Loucy (cell line): ENCODE results near the gene PARVB.

Experiments
- H2AFZ ChIP-seq: fragments of 200-600 bp; sonication (generic); 2 replicates; pipeline ENCODE4 v1.6.0; 2016; ENCODE audit warnings: antibody characterized with exemption, mild to moderate bottlenecking, low read length, moderate library complexity
- H3F3A ChIP-seq: fragments of 200-600 bp; 2 replicates; pipeline ENCODE4 v1.6.0; 2016; ENCODE audit warnings: antibody characterized with exemption, low read depth, mild to moderate bottlenecking
- H3K27me3 ChIP-seq: fragments of 200-600 bp; sonication (generic); 2 replicates; pipeline ENCODE4 v1.6.1; 2014; ENCODE audit warnings: low read length, mild to moderate bottlenecking; ENCODE audit not compliant: insufficient read depth, poor library complexity, severe bottlenecking
- H3K36me3 ChIP-seq: fragments of 200-600 bp; sonication (generic); 2 replicates; pipeline ENCODE4 v1.6.1; 2016; ENCODE audit warnings: low read length; ENCODE audit not compliant: insufficient read depth
- H3K4me1 ChIP-seq: fragments of 200-600 bp; sonication (generic); 2 replicates; pipeline ENCODE4 v1.5.1; 2014; ENCODE audit warnings: low read length, mild to moderate bottlenecking; ENCODE audit not compliant: insufficient read depth, poor library complexity, severe bottlenecking
- H3K4me2 ChIP-seq: fragments of 200-600 bp; sonication (generic); 2 replicates; pipeline ENCODE4 v1.6.0; 2014; ENCODE audit warnings: antibody characterized with exemption, low read length, low read depth, mild to moderate bottlenecking; ENCODE audit not compliant: poor library complexity, severe bottlenecking
- H3K4me3 ChIP-seq: fragments of 200-600 bp; sonication (generic); 2 replicates; pipeline ENCODE4 v1.5.1; 2014; ENCODE audit warnings: low read length, mild to moderate bottlenecking, mixed read lengths; ENCODE audit not compliant: poor library complexity, severe bottlenecking
- H3K79me2 ChIP-seq: fragments of 200-600 bp; sonication (generic); 2 replicates; pipeline ENCODE4 v1.6.1; 2014; ENCODE audit warnings: low read length; ENCODE audit not compliant: insufficient read depth
- H3K9ac ChIP-seq: fragments of 200-600 bp; sonication (generic); 2 replicates; pipeline ENCODE4 v1.6.0; 2014; ENCODE audit warnings: mild to moderate bottlenecking, low read depth, low read length, moderate library complexity; ENCODE audit not compliant: poor library complexity, severe bottlenecking
- H3K9me2 ChIP-seq: fragments of 200-600 bp; sonication (generic); replicated peaks from 2 replicates; pipeline ENCODE4 v1.6.1; 2016; ENCODE audit warnings: low read depth, low read length, mixed read lengths
- H3K9me3 ChIP-seq: fragments of 200-600 bp; sonication (generic); 2 replicates; pipeline ENCODE4 v1.6.1; 2014; ENCODE audit warnings: mild to moderate bottlenecking, antibody characterized with exemption, low read length, low read depth; ENCODE audit not compliant: insufficient read depth
- H4K20me1 ChIP-seq: fragments of 200-600 bp; sonication (generic); 2 replicates; pipeline ENCODE4 v1.6.0; 2014; ENCODE audit warnings: antibody characterized with exemption, low read length, mild to moderate bottlenecking; ENCODE audit not compliant: insufficient read depth, poor library complexity, severe bottlenecking
- CTCF ChIP-seq: fragments of 200-600 bp; sonication (generic); conservative IDR thresholded peaks from 2 replicates; pipeline ENCODE4 v1.5.1; 2014; ENCODE audit warnings: mild to moderate bottlenecking, antibody characterized with exemption, low read length
- EZH2phosphoT487 ChIP-seq: fragments of 200-600 bp; IDR thresholded peaks from 2 replicates; pipeline ENCODE4 v1.6.1; 2018; ENCODE audit warnings: antibody characterized with exemption, mild to moderate bottlenecking, moderate library complexity, borderline replicate concordance

Gene PARVB

GRCh38 chr22:44188316-44188715 is 164.2 kb downstream of the PARVB start:
- Histone ChIP-seq H3K4me2 (no peak overlapping the region), H3K9me3 (no peaks in the 10 kb centered on the region), H3K9me2 (no peaks in the 10 kb centered on the region), H2AFZ (no peak overlapping the region), H3F3A (no peaks in the 10 kb centered on the region; the same call in 1 of the 2 replicates), H3K27me3 (no peaks in the 10 kb centered on the region), H3K36me3 (peaks cover 12% of the 10 kb centered on the region; the same call in 1 of the 2 replicates), H4K20me1 (peaks cover 11% of the 10 kb centered on the region), H3K79me2 (peaks cover 19% of the 10 kb centered on the region), H3K9ac (no peak overlapping the region), H3K4me3 (no peak overlapping the region), H3K4me1 (peaks cover 38% of the 10 kb centered on the region)
- TF ChIP-seq EZH2phosphoT487 = no peak
- no peak for TF ChIP-seq CTCF

GRCh38 chr22:44188986-44189630 is 165.0 kb downstream of the PARVB start:
- Histone ChIP-seq H4K20me1 (peaks cover 3% of the 10 kb centered on the region), H3K27me3 (no peaks in the 10 kb centered on the region), H3K9me2 (no peaks in the 10 kb centered on the region), H3K4me1 (peaks cover 41% of the 10 kb centered on the region), H3K36me3 (peaks cover 12% of the 10 kb centered on the region; the same call in 1 of the 2 replicates), H3K4me2 (no peak overlapping the region), H3F3A (no peaks in the 10 kb centered on the region; the same call in 1 of the 2 replicates), H2AFZ (no peak overlapping the region), H3K4me3 (no peak overlapping the region), H3K79me2 (peaks cover 11% of the 10 kb centered on the region), H3K9me3 (no peaks in the 10 kb centered on the region), H3K9ac (no peak overlapping the region)
- TF ChIP-seq CTCF = no peak
- no peak for TF ChIP-seq EZH2phosphoT487

GRCh38 chr22:44190381-44190976 is 166.4 kb downstream of the PARVB start:
- Histone ChIP-seq H3K9ac (no peak overlapping the region), H3K36me3 (peaks cover 10% of the 10 kb centered on the region; the same call in 1 of the 2 replicates), H4K20me1 (peaks cover 3% of the 10 kb centered on the region), H3K9me3 (no peaks in the 10 kb centered on the region), H3K4me2 (no peak overlapping the region), H3K4me3 (no peak overlapping the region), H2AFZ (no peak overlapping the region), H3F3A (no peaks in the 10 kb centered on the region; the same call in 1 of the 2 replicates), H3K9me2 (no peaks in the 10 kb centered on the region), H3K27me3 (no peaks in the 10 kb centered on the region), H3K4me1 (peaks cover 50% of the 10 kb centered on the region), H3K79me2 (no peaks in the 10 kb centered on the region)
- TF ChIP-seq EZH2phosphoT487 = no peak
